K562 (cell line): Measurements from ENCODE around the gene ZNF554. TPM values are rescaled to one million over a fixed set of nuclear protein-coding genes. Genes with fewer than 3 reads are reported as not detected.

Experiments used
- ATF7 ChIP-seq: fragments of 450-650 bp; IDR thresholded peaks from 2 replicates; pipeline ENCODE4 v1.7.1; 2014; ENCODE audit warnings: mild to moderate bottlenecking, moderate library complexity
- CBX1 ChIP-seq: sonication (generic); IDR thresholded peaks from 2 replicates; pipeline ENCODE4 v1.6.1; 2016; ENCODE audit warnings: antibody characterized with exemption, low read depth, mild to moderate bottlenecking
- DACH1 ChIP-seq: fragments of 450-650 bp; IDR thresholded peaks from 2 replicates; pipeline ENCODE4 v1.6.1; 2018; ENCODE audit not compliant: partially characterized antibody
- EP400 ChIP-seq: fragments of 450-650 bp; IDR thresholded peaks from 2 replicates; pipeline ENCODE4 v1.6.1; 2017; ENCODE audit warnings: antibody characterized with exemption, mild to moderate bottlenecking, moderate library complexity
- MYC ChIP-seq, 2 experiments: fragments of 250-450 bp in 1 of 2; sonication (Bioruptor Pico) in 1 of 2; IDR thresholded peaks; 2 replicates each; pipeline versions ENCODE4 v1.5.1 to v1.6.1; 2012 to 2021; ENCODE audit warnings: low read depth in 2 of 2, borderline replicate concordance in 1 of 2, improper control_type of control experiment in 1 of 2, low read length in 1 of 2, mild to moderate bottlenecking in 1 of 2, moderate library complexity in 1 of 2
- POLR2AphosphoS2 ChIP-seq: IDR thresholded peaks from 2 replicates; pipeline ENCODE4 v1.6.1; 2012; ENCODE audit warnings: low read length, improper control_type of control experiment
- POU5F1 ChIP-seq: fragments of 150-350 bp; IDR thresholded peaks from 2 replicates; pipeline ENCODE4 v1.6.1; 2014; ENCODE audit warnings: borderline replicate concordance, low read length, low read depth, mild to moderate bottlenecking; ENCODE audit not compliant: partially characterized antibody
- PRPF4 ChIP-seq: fragments of 200-400 bp; formaldehyde crosslinking; IDR thresholded peaks from one replicate; pipeline ENCODE4 v1.6.1; 2017; ENCODE audit warnings: low read length, low read depth, mild to moderate bottlenecking; ENCODE audit not compliant: insufficient read depth, poor library complexity, severe bottlenecking
- polyA plus RNA-seq, 8 experiments: library from polyadenylated mRNA; depleted of rRNA in 4 of 8; stranded (reverse) in 5 of 8; unstranded in 3 of 8; fragments of >200 nt; fragmentation: Nextera tagmentation in 2 of 8; fragmentation: Illumina TruSeq in 1 of 8; extraction: Ambion mirVana in 2 of 8; extraction: Trizol in 1 of 8; gene quantifications; 2 replicates each; pipeline versions ENCODE4 v1.2.1 to v1.2.3, GENCODE V29; 2011 to 2014; ENCODE audit warnings: inconsistent platforms in 1 of 8, missing spikeins in 1 of 8
- total RNA-seq, 7 experiments: library from RNA; depleted of rRNA in 6 of 7; stranded (reverse); fragments of >200 nt in 6 of 7; fragmentation: Illumina TruSeq in 2 of 7; extraction: Trizol in 2 of 7; gene quantifications; 2 replicates each; pipeline versions ENCODE4 v1.2.1 to v1.2.3, GENCODE V29; 2011 to 2021; ENCODE audit warnings: low replicate concordance in 1 of 7
- TF ChIP-seq, protein P1 (sequence below): fragments of 450-650 bp; formaldehyde crosslinking; IDR thresholded peaks from 2 replicates; pipeline ENCODE4 v1.4.0; 2020; ENCODE audit warnings: mild to moderate bottlenecking, mixed read lengths
- TF ChIP-seq, protein P2 (sequence below): fragments of 200-800 bp; sonication (Bioruptor generic); IDR thresholded peaks from 2 replicates; pipeline ENCODE4 v1.6.1; 2017; ENCODE audit warnings: missing genetic modification characterization, missing compliant biosample characterization
- TF ChIP-seq, protein P3 (sequence below): fragments of 250-450 bp; sonication (Bioruptor Pico); IDR thresholded peaks from 2 replicates; pipeline ENCODE4 v1.8.0; 2021; ENCODE audit warnings: borderline replicate concordance, mild to moderate bottlenecking, moderate library complexity; ENCODE audit not compliant: poor library complexity, severe bottlenecking
- TF ChIP-seq, protein P4 (sequence below), 2 experiments: fragments of 450-650 bp; formaldehyde crosslinking in 1 of 2; IDR thresholded peaks; 2 replicates each; pipeline versions ENCODE4 v1.4.0 to v1.6.1; 2014 to 2020; ENCODE audit warnings: mild to moderate bottlenecking in 2 of 2, borderline replicate concordance in 1 of 2, low read depth in 1 of 2

The ZNF554 gene
- total and polyA plus RNA-seq, 9 of the 15 experiments (the other 6 are each of a cell fraction or from before 2014, with no cell fraction given) = 0.07 to 1.8 (median 1.1) TPM

DNA sequence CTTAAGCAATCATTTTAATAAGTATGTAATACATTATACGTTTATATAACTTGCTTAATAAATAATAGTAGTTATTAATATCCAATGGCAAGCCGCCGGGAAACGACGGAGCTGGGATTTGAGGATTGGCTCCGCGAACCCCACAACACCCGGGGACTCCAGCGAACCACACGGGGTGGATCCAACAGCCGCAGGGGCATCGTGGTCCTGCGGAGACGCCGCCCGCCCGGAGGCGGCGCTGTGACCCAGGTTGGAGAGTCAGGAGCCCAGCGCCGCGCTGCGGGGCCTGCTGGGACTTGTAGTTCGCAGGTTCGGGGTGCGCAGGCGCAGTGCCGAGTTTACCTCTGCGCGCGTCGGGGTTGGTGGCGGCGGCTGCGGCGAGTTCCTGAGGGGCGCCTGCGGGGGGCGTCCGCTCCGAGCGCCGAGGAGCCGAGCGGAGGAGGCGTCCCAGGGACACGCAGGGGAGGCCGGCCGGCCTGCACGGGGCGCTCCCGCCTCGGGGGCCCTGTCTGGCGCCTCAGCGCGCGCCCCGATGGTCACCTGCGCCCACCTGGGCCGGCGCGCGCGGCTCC is at the start of gene ZNF554 (continued):
- TF ChIP-seq ATF7 (peak; percentile 83; the same call in 1 of the 2 replicates), DACH1 (peak; percentile 79), POU5F1 (peak; percentile 63), MYC (IDR thresholded peaks at IDR 0.05; ENCODE audit: low read depth, low read length) (peak; percentile 92), MYC (CRISPR knock-in tag; IDR thresholded peaks at IDR 0.05; ENCODE audit: borderline replicate concordance, low read depth) (no peak; the same call in 1 of the 2 replicates), EP400 (peak; percentile 24; the same call in 1 of the 2 replicates), PRPF4 (no peak), CBX1 (peak; percentile 84), POLR2AphosphoS2 (no peak)
- TF ChIP-seq, protein P1, sequence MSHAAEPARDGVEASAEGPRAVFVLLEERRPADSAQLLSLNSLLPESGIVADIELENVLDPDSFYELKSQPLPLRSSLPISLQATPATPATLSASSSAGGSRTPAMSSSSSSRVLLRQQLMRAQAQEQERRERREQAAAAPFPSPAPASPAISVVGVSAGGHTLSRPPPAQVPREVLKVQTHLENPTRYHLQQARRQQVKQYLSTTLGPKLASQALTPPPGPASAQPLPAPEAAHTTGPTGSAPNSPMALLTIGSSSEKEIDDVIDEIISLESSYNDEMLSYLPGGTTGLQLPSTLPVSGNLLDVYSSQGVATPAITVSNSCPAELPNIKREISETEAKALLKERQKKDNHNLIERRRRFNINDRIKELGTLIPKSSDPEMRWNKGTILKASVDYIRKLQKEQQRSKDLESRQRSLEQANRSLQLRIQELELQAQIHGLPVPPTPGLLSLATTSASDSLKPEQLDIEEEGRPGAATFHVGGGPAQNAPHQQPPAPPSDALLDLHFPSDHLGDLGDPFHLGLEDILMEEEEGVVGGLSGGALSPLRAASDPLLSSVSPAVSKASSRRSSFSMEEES = no peak
- TF ChIP-seq, protein P2, sequence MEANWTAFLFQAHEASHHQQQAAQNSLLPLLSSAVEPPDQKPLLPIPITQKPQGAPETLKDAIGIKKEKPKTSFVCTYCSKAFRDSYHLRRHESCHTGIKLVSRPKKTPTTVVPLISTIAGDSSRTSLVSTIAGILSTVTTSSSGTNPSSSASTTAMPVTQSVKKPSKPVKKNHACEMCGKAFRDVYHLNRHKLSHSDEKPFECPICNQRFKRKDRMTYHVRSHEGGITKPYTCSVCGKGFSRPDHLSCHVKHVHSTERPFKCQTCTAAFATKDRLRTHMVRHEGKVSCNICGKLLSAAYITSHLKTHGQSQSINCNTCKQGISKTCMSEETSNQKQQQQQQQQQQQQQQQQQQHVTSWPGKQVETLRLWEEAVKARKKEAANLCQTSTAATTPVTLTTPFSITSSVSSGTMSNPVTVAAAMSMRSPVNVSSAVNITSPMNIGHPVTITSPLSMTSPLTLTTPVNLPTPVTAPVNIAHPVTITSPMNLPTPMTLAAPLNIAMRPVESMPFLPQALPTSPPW (CRISPR knock-in tag) = peak; percentile 47; the same call in 1 of the 2 replicates
- TF ChIP-seq, protein P3, sequence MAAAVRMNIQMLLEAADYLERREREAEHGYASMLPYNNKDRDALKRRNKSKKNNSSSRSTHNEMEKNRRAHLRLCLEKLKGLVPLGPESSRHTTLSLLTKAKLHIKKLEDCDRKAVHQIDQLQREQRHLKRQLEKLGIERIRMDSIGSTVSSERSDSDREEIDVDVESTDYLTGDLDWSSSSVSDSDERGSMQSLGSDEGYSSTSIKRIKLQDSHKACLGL (CRISPR knock-in tag) = no peak
- TF ChIP-seq, protein P4, sequence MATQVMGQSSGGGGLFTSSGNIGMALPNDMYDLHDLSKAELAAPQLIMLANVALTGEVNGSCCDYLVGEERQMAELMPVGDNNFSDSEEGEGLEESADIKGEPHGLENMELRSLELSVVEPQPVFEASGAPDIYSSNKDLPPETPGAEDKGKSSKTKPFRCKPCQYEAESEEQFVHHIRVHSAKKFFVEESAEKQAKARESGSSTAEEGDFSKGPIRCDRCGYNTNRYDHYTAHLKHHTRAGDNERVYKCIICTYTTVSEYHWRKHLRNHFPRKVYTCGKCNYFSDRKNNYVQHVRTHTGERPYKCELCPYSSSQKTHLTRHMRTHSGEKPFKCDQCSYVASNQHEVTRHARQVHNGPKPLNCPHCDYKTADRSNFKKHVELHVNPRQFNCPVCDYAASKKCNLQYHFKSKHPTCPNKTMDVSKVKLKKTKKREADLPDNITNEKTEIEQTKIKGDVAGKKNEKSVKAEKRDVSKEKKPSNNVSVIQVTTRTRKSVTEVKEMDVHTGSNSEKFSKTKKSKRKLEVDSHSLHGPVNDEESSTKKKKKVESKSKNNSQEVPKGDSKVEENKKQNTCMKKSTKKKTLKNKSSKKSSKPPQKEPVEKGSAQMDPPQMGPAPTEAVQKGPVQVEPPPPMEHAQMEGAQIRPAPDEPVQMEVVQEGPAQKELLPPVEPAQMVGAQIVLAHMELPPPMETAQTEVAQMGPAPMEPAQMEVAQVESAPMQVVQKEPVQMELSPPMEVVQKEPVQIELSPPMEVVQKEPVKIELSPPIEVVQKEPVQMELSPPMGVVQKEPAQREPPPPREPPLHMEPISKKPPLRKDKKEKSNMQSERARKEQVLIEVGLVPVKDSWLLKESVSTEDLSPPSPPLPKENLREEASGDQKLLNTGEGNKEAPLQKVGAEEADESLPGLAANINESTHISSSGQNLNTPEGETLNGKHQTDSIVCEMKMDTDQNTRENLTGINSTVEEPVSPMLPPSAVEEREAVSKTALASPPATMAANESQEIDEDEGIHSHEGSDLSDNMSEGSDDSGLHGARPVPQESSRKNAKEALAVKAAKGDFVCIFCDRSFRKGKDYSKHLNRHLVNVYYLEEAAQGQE (IDR thresholded peaks at IDR 0.05; ENCODE audit: borderline replicate concordance) = peak; percentile 25; the same call in 1 of the 2 replicates
- TF ChIP-seq, protein P4 (CRISPR knock-in tag; IDR thresholded peaks at IDR 0.05; ENCODE audit: low read depth) = peak; percentile 33; the same call in 1 of the 2 replicates
